A549 (cell line): ENCODE results near the gene JPH2.

ENCODE experiments used
- FOSL2 ChIP-seq, 2 experiments: fragments of 450-650 bp in 1 of 2; fragments of >200 bp in 1 of 2; sonication (Bioruptor Twin) in 1 of 2; formaldehyde crosslinking; IDR thresholded peaks; 2 replicates each; pipeline versions ENCODE4 v1.5.0 to v1.6.1; 2016 to 2020; ENCODE audit warnings: mild to moderate bottlenecking in 1 of 2, moderate library complexity in 1 of 2
- MAFK ChIP-seq: fragments of 450-650 bp; IDR thresholded peaks from 2 replicates; pipeline ENCODE4 v1.6.1; 2014; ENCODE audit not compliant: partially characterized antibody
- NFE2L2 ChIP-seq: fragments of 150-350 bp; conservative IDR thresholded peaks from 2 replicates; pipeline ENCODE4 v1.6.1; 2014; ENCODE audit warnings: low read length
- PBX3 ChIP-seq: IDR thresholded peaks from 2 replicates; pipeline ENCODE4 v1.6.1; 2012
- POLR2A ChIP-seq: IDR thresholded peaks from 2 replicates; pipeline ENCODE4 v1.6.1; 2012; ENCODE audit warnings: mild to moderate bottlenecking, low read length
- TF ChIP-seq, protein P1 (sequence below): fragments of >200 bp; sonication (Bioruptor Twin); formaldehyde crosslinking; IDR thresholded peaks from 3 replicates; pipeline ENCODE4 v1.5.1; 2016

DNA sequence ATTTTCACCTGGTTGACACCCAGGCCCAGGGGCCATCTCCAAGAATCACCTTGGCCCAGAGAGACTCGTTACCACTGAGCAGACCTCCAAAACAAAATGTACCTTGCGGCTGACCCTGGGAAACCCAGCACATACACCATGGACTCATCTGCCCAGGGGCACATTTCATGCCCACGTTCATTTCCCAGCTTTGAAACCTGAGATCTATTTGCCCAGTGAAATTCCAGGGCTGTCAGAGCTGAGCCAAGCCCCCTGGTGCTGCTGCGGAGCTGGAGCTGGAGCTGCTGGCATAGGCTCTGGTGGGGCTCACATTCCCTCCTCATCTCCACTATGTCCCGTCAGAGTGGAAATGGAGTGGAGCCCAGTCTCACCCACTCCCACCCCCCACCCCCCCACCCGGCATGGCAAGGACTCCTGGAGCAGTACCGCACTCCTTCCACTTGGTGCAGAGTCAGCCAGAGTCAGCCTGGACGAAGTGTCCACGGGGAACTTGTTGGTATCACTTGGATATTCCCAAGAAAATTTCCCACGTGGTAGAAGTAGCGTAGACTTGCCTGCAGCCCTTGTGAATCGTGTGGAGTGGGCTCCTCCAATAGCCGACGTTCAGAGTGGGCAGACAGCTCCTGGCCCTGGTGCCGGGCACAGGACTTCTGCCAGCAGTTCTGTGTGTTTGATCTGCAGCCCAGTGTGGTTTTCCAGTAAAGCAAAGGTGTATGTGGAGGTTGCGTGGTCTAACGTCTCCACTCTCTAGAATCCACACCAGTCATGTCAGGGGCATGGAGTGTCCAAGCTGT is 41.7 kb upstream of the JPH2 start:
- TF ChIP-seq POLR2A (no peak), MAFK (no peak), NFE2L2 (no peak), PBX3 (no peak), FOSL2 (IDR thresholded peaks at IDR 0.05) (no peak), FOSL2 (CRISPR knock-in tag; IDR thresholded peaks at IDR 0.05) (no peak)
- TF ChIP-seq, protein P1, sequence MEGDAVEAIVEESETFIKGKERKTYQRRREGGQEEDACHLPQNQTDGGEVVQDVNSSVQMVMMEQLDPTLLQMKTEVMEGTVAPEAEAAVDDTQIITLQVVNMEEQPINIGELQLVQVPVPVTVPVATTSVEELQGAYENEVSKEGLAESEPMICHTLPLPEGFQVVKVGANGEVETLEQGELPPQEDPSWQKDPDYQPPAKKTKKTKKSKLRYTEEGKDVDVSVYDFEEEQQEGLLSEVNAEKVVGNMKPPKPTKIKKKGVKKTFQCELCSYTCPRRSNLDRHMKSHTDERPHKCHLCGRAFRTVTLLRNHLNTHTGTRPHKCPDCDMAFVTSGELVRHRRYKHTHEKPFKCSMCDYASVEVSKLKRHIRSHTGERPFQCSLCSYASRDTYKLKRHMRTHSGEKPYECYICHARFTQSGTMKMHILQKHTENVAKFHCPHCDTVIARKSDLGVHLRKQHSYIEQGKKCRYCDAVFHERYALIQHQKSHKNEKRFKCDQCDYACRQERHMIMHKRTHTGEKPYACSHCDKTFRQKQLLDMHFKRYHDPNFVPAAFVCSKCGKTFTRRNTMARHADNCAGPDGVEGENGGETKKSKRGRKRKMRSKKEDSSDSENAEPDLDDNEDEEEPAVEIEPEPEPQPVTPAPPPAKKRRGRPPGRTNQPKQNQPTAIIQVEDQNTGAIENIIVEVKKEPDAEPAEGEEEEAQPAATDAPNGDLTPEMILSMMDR: no peak
